Neural cell (in vitro differentiated cells): ENCODE results near the gene ITGB6. TPM values are rescaled to one million over a fixed set of nuclear protein-coding genes. Genes with fewer than 3 reads are reported as not detected.

Experiments used
- H2AFZ ChIP-seq: fragments of 200-600, 300-800 bp; sonication (generic), shearing (Covaris generic); 2 replicates; pipeline ENCODE4 v1.6.0; 2014; ENCODE audit warnings: low read depth, mild to moderate bottlenecking, antibody characterized with exemption, low read length, moderate library complexity
- H3F3A ChIP-seq: fragments of 200-600 bp; shearing (Covaris generic); 2 replicates; pipeline ENCODE4 v1.6.1; 2016; ENCODE audit warnings: mild to moderate bottlenecking, moderate library complexity, mixed read lengths, antibody characterized with exemption, low read length; ENCODE audit not compliant: insufficient read depth, poor library complexity, severe bottlenecking
- H3K27ac ChIP-seq: fragments of 200-600, 300-800 bp; sonication (generic), shearing (Covaris generic); 2 replicates; pipeline ENCODE4 v1.5.1; 2014; ENCODE audit warnings: mild to moderate bottlenecking, low read length, moderate library complexity
- H3K27me3 ChIP-seq: fragments of 300-800, 200-600 bp; sonication (generic), shearing (Covaris generic); 2 replicates; pipeline ENCODE4 v1.6.0; 2014; ENCODE audit warnings: mild to moderate bottlenecking, low read depth, low read length, moderate library complexity; ENCODE audit not compliant: insufficient read depth
- H3K36me3 ChIP-seq: fragments of 300-800, 200-600 bp; sonication (generic), shearing (Covaris generic); 2 replicates; pipeline ENCODE4 v1.5.1; 2014; ENCODE audit warnings: mild to moderate bottlenecking, antibody characterized with exemption, low read length, moderate library complexity; ENCODE audit not compliant: insufficient read depth
- H3K4me2 ChIP-seq: fragments of 300-800, 200-600 bp; sonication (generic), shearing (Covaris generic); 2 replicates; pipeline ENCODE4 v1.6.0; 2014; ENCODE audit warnings: mild to moderate bottlenecking, low read length
- H3K4me3 ChIP-seq: fragments of 300-800, 200-600 bp; sonication (generic), shearing (Covaris generic); 2 replicates; pipeline ENCODE4 v1.5.1; 2014; ENCODE audit warnings: mild to moderate bottlenecking, low read length, moderate library complexity
- H3K79me2 ChIP-seq: fragments of 200-600 bp; shearing (Covaris generic); replicated peaks from 2 replicates; pipeline ENCODE4 v1.6.0; 2014; ENCODE audit warnings: mild to moderate bottlenecking, low read length, moderate library complexity; ENCODE audit not compliant: insufficient read depth
- H3K9ac ChIP-seq: fragments of 300-800, 200-600 bp; sonication (generic), shearing (Covaris generic); 2 replicates; pipeline ENCODE4 v1.6.1; 2016; ENCODE audit warnings: mild to moderate bottlenecking, low read length, mixed read lengths
- H3K9me2 ChIP-seq: fragments of 200-600 bp; shearing (Covaris generic); 2 replicates; pipeline ENCODE4 v1.6.1; 2016; ENCODE audit warnings: mild to moderate bottlenecking, low read length, mixed read lengths; ENCODE audit not compliant: insufficient read depth
- H3K9me3 ChIP-seq: fragments of 200-600, 300-800 bp; sonication (generic), shearing (Covaris generic); 2 replicates; pipeline ENCODE4 v1.6.1; 2016; ENCODE audit warnings: mild to moderate bottlenecking, mixed run types, low read length, moderate library complexity, mixed read lengths
- H4K20me1 ChIP-seq: fragments of 200-600 bp; shearing (Covaris generic); 2 replicates; pipeline ENCODE4 v1.6.1; 2016; ENCODE audit warnings: mild to moderate bottlenecking, mixed run types; ENCODE audit not compliant: insufficient read depth
- EP300 ChIP-seq: fragments of 450-650 bp; conservative IDR thresholded peaks from 2 replicates; pipeline ENCODE4 v1.6.1; 2014; ENCODE audit warnings: antibody characterized with exemption, mild to moderate bottlenecking, moderate library complexity; ENCODE audit not compliant: poor library complexity, severe bottlenecking
- EZH2 ChIP-seq: fragments of 200-600, 300-800 bp; shearing (Covaris generic), sonication (generic); IDR thresholded peaks from 2 replicates; pipeline ENCODE4 v1.6.1; 2014; ENCODE audit warnings: antibody characterized with exemption, low read length, borderline replicate concordance, mild to moderate bottlenecking; ENCODE audit not compliant: insufficient read depth, poor library complexity, severe bottlenecking
- MXI1 ChIP-seq: fragments of 450-650 bp; conservative IDR thresholded peaks from 2 replicates; pipeline ENCODE4 v1.6.1; 2014; ENCODE audit warnings: antibody characterized with exemption, mild to moderate bottlenecking; ENCODE audit not compliant: poor library complexity, severe bottlenecking
- POLR2AphosphoS5 ChIP-seq: IDR thresholded peaks from 2 replicates; pipeline ENCODE4 v1.6.1; 2012
- RAD21 ChIP-seq: fragments of 450-650 bp; conservative IDR thresholded peaks from 2 replicates; pipeline ENCODE4 v1.6.1; 2014; ENCODE audit warnings: antibody characterized with exemption, mild to moderate bottlenecking, moderate library complexity
- REST ChIP-seq: IDR thresholded peaks from 2 replicates; pipeline ENCODE4 v1.6.1; 2012; ENCODE audit warnings: borderline replicate concordance
- SMC3 ChIP-seq: fragments of 450-650 bp; conservative IDR thresholded peaks from 2 replicates; pipeline ENCODE4 v1.6.1; 2014; ENCODE audit warnings: antibody characterized with exemption, mild to moderate bottlenecking, moderate library complexity; ENCODE audit not compliant: poor library complexity
- TAF1 ChIP-seq: IDR thresholded peaks from 2 replicates; pipeline ENCODE4 v1.6.1; 2012; ENCODE audit warnings: low read depth
- polyA plus RNA-seq: library from polyadenylated mRNA; depleted of rRNA; stranded (reverse); fragments of >200 nt; gene quantifications from 2 replicates; pipeline ENCODE4 v1.2.3, GENCODE V29; 2014
- TF ChIP-seq, protein P1 (sequence below): fragments of 450-650 bp; IDR thresholded peaks from 2 replicates; pipeline ENCODE4 v1.5.1; 2014; ENCODE audit warnings: antibody characterized with exemption, mild to moderate bottlenecking, moderate library complexity; ENCODE audit not compliant: poor library complexity, severe bottlenecking

ITGB6 gene
- polyA plus RNA-seq, 1 donor from 2014 or later, result 8.3 TPM

DNA sequence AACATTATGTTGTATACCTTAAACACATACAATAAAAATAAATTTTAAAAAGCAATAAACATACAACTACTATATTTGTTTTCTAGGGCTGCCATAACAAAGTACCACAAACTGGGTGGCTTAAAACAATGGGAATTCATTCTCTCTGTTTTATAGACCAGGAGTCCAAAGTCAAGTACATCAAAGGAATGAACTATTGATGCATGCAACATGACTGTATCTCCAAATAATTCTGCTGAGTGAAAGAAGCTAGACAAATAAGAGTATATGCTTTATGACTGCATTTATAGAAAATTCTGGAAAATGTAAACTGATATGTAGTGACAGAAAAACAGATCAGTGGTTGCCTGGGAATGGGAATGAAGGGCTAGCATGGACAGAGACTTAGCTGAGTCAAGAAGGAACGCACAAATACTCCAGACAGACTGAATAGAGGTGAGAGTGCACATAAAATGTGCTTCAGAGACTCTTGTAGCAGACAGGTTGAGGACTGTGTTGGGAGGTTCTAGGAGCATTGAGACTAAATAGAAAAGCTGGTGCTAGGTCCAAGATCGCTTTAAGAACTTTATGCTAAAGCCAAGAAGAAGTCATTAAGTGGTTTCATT lies 126.7 kb downstream of the ITGB6 start:
- H3F3A ChIP-seq, result no peaks in the 10 kb centered on the region
- no peak overlapping the region for H3K4me2 ChIP-seq
- TF ChIP-seq POLR2AphosphoS5 (no peak), SMC3 (no peak), EP300 (no peak), RAD21 (no peak), REST (no peak), EZH2 (no peak), MXI1 (no peak), TAF1 (no peak)
- TF ChIP-seq, protein P1, sequence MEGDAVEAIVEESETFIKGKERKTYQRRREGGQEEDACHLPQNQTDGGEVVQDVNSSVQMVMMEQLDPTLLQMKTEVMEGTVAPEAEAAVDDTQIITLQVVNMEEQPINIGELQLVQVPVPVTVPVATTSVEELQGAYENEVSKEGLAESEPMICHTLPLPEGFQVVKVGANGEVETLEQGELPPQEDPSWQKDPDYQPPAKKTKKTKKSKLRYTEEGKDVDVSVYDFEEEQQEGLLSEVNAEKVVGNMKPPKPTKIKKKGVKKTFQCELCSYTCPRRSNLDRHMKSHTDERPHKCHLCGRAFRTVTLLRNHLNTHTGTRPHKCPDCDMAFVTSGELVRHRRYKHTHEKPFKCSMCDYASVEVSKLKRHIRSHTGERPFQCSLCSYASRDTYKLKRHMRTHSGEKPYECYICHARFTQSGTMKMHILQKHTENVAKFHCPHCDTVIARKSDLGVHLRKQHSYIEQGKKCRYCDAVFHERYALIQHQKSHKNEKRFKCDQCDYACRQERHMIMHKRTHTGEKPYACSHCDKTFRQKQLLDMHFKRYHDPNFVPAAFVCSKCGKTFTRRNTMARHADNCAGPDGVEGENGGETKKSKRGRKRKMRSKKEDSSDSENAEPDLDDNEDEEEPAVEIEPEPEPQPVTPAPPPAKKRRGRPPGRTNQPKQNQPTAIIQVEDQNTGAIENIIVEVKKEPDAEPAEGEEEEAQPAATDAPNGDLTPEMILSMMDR, result no peak
- no peaks in the 10 kb centered on the region for H3K9me3 ChIP-seq
- H4K20me1 ChIP-seq, result no peaks in the 10 kb centered on the region
- no peak overlapping the region for H3K27ac ChIP-seq
- H3K79me2 ChIP-seq, result no peaks in the 10 kb centered on the region
- H2AFZ ChIP-seq, result no peak overlapping the region
- H3K9ac ChIP-seq, result no peak overlapping the region
- no peaks in the 10 kb centered on the region for H3K27me3 ChIP-seq
- no peaks in the 10 kb centered on the region for H3K9me2 ChIP-seq
- H3K4me3 ChIP-seq, result no peak overlapping the region
- no peaks in the 10 kb centered on the region for H3K36me3 ChIP-seq

GRCh38 chr2:160068906-160069305 lies 131.2 kb downstream of the ITGB6 start:
- H3K27me3 ChIP-seq, result peaks cover 2% of the 10 kb centered on the region
- no peaks in the 10 kb centered on the region for H4K20me1 ChIP-seq
- no peak overlapping the region for H3K4me3 ChIP-seq
- H2AFZ ChIP-seq, result no peak overlapping the region
- no peaks in the 10 kb centered on the region for H3F3A ChIP-seq
- H3K27ac ChIP-seq, result no peak overlapping the region
- no peaks in the 10 kb centered on the region for H3K36me3 ChIP-seq
- H3K79me2 ChIP-seq, result no peaks in the 10 kb centered on the region
- H3K9me2 ChIP-seq, result no peaks in the 10 kb centered on the region
- H3K9me3 ChIP-seq, result no peaks in the 10 kb centered on the region
- TF ChIP-seq REST, result no peak
- no peak for TF ChIP-seq EP300
- TF ChIP-seq TAF1, result no peak
- TF ChIP-seq RAD21, result no peak
- TF ChIP-seq POLR2AphosphoS5, result no peak
- TF ChIP-seq EZH2, result no peak
- no peak overlapping the region for H3K9ac ChIP-seq
- no peak overlapping the region for H3K4me2 ChIP-seq
